Measurements from ENCODE around the gene CCR2.

CCR2 gene

DNA sequence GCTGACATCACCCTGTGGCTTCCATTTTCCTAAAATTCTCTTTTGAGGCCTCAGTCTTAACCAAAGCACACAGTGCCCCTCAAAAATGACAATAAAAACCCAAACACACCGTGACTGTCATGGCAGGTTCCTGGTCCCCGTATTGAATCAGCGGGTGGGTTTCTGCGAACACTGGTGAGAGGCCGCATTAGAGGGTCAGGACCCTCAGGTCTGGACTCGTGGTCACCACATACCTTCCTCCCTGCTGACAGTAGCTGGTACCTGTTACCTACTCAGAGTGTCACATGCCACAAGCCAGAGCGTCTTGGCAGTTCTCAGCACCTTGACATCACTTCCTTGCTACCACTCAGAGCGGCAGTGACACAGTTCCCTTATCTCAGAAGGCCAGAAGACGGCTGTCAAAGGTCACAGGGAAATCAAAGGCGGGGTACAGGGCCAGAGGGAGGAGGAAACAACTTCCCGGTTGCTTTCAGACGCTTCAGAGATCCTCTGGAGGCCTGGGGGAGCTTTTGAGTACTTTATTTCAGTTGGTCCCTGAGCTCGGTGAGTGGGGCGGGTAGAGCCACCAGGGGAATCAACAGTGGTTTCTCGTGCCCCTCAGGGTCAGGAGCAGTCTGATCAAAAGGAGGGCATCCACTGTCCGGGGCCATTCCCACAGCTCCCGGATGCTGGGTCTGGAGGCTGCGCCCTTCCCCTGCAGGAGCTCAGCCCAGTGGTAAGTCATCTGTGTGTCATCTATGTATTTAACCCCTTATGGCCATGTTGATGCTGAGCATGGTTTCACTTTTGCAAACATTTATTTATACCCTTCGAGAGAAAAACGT, 53.1 kb downstream of the CCR2 start, which contains the start of the genes CCR5AS and CCRL2:
TSS of gene CCR5AS (minus strand) at position 279 of the 824 bp plus-strand sequence.
TSS of gene CCRL2 (plus strand) at position 472 of the 824 bp plus-strand sequence. CDS start 821 bp downstream, outside the sequence.
- DNase-seq: peak; percentile 12

DNA sequence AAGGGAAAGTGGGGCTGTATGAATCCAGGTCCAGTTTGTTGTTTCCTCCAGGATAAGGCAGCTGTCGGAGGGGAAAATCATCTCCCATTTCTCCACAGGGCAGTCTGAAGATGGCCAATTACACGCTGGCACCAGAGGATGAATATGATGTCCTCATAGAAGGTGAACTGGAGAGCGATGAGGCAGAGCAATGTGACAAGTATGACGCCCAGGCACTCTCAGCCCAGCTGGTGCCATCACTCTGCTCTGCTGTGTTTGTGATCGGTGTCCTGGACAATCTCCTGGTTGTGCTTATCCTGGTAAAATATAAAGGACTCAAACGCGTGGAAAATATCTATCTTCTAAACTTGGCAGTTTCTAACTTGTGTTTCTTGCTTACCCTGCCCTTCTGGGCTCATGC, 54.1 kb downstream of the CCR2 start:
- DNase-seq: no peak

DNA sequence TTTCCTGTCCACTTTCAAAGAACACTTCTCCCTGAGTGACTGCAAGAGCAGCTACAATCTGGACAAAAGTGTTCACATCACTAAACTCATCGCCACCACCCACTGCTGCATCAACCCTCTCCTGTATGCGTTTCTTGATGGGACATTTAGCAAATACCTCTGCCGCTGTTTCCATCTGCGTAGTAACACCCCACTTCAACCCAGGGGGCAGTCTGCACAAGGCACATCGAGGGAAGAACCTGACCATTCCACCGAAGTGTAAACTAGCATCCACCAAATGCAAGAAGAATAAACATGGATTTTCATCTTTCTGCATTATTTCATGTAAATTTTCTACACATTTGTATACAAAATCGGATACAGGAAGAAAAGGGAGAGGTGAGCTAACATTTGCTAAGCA, 54.9 kb downstream of the CCR2 start:
- no peak for DNase-seq

GRCh38 chr3:46409739-46410489, 56.0 kb downstream of the CCR2 start:
- no peak for DNase-seq
